ENCODE data around the gene TLK1.
"Not testable (repeated sequence)": the region's sequence is repeated elsewhere in the genome, so short reads cannot be mapped to it uniquely, and the experiment has no call there.

The TLK1 gene

GRCh38 chr2:171076422-171076821, 84.3 kb downstream of the TLK1 start:
- DNase-seq, result not testable (repeated sequence)

- DNase-seq, result no peak
Measured at GRCh38 chr2:171072164-171072563, 88.5 kb downstream of the TLK1 start.

GRCh38 chr2:171069286-171069956, 91.3 kb downstream of the TLK1 start:
- DNase-seq, result no peak

- no peak for DNase-seq
Measured at GRCh38 chr2:171066110-171066509, 94.6 kb downstream of the TLK1 start.

- DNase-seq, result no peak
Measured at GRCh38 chr2:171057575-171057974, 103.1 kb downstream of the TLK1 start.

- no peak for DNase-seq
Measured at GRCh38 chr2:171056307-171056706, 104.4 kb downstream of the TLK1 start.

- no peak for DNase-seq
Measured at GRCh38 chr2:171049691-171050090, 111.0 kb downstream of the TLK1 start.

GRCh38 chr2:171046048-171046560, 114.6 kb downstream of the TLK1 start:
- DNase-seq, result no peak

- DNase-seq, result no peak
Measured at GRCh38 chr2:171044416-171044815, 116.3 kb downstream of the TLK1 start.

- no peak for DNase-seq
Measured at GRCh38 chr2:171042253-171042969, 118.3 kb downstream of the TLK1 start.

GRCh38 chr2:171036532-171036931, 124.2 kb downstream of the TLK1 start:
- no peak for DNase-seq

GRCh38 chr2:171034315-171034714, 126.4 kb downstream of the TLK1 start:
- no peak for DNase-seq

- no peak for DNase-seq
Measured at GRCh38 chr2:171025214-171025613, 135.5 kb downstream of the TLK1 start.

GRCh38 chr2:171018522-171018921, 142.2 kb downstream of the TLK1 start:
- DNase-seq, result no peak

- no peak for DNase-seq
Measured at GRCh38 chr2:171016125-171016524, 144.6 kb downstream of the TLK1 start.

GRCh38 chr2:171013851-171014250, 146.8 kb downstream of the TLK1 start:
- DNase-seq, result no peak

- no peak for DNase-seq
Measured at GRCh38 chr2:171009386-171009785, 151.3 kb downstream of the TLK1 start.

- no peak for DNase-seq
Measured at GRCh38 chr2:171008550-171009205, 152.0 kb downstream of the TLK1 start.

- no peak for DNase-seq
Measured at GRCh38 chr2:171004833-171005232, 155.9 kb downstream of the TLK1 start.

- no peak for DNase-seq
Measured at GRCh38 chr2:171004363-171004762, 156.3 kb downstream of the TLK1 start.

- no peak for DNase-seq
Measured at GRCh38 chr2:170999654-171000053, 161.0 kb downstream of the TLK1 start.

- DNase-seq, result no peak
Measured at GRCh38 chr2:170997893-170998597, 162.6 kb downstream of the TLK1 start.

GRCh38 chr2:170996316-170996715, 164.4 kb downstream of the TLK1 start:
- no peak for DNase-seq

Measured in CD4-positive, alpha-beta T cell treated with Interleukin-15 for 1 hour (primary cell).